AG09309 (cell line): ENCODE results near the gene ZBTB3.

Experiments used
- DNase-seq: peaks from one replicate; pipeline ENCODE4 v3.0.0-alpha.2; 2010; ENCODE audit warnings: low read depth
- H3K4me3 ChIP-seq: 2 replicates; pipeline ENCODE4 v1.5.1; 2011; ENCODE audit warnings: mild to moderate bottlenecking, low read depth, low read length, moderate library complexity; ENCODE audit not compliant: control insufficient read depth
- TF ChIP-seq, protein P1 (sequence below): IDR thresholded peaks from 2 replicates; pipeline ENCODE4 v1.5.1; 2011; ENCODE audit warnings: mild to moderate bottlenecking, low read depth, low read length, inconsistent platforms; ENCODE audit not compliant: insufficient read depth, control insufficient read depth; ENCODE audit errors: missing control alignments

ZBTB3 gene

DNA sequence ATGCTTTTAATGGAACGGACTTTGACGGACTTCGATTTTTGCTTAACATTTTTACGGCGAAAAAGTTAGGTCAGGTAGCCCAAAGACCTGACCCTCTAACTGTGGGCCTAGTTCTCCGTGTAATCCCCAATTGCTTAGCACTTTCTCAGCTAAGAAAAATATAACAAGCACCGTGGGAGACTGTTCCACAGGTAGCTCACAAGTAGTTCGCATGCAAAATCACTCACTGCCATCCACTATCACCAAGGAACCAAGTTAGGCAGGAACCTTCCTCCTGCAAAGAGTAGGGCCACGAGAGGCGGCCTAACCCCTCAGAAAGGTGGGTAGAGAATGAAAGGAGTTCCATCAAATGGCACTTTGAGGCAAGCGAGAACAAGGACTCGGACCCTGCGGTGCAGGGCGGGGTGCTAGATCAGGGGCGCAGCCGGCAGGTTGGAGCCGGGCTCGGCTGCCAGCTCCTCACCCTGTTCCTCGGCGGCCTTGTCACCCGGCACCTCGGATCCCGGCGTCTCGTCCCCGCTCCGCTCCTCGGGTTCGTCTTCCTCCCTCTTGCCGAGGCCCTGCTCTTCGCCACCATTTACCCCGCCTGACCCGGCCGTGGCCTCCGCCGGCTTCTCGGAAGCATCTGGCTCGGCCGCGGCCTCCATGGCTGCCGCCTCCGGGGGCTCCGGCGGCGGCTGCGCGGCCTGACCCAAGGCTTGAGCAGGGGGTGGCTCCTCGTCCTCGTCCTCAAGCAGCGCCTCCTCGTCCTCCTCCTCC is 27.6 kb downstream of the ZBTB3 start:
- TF ChIP-seq, protein P1, sequence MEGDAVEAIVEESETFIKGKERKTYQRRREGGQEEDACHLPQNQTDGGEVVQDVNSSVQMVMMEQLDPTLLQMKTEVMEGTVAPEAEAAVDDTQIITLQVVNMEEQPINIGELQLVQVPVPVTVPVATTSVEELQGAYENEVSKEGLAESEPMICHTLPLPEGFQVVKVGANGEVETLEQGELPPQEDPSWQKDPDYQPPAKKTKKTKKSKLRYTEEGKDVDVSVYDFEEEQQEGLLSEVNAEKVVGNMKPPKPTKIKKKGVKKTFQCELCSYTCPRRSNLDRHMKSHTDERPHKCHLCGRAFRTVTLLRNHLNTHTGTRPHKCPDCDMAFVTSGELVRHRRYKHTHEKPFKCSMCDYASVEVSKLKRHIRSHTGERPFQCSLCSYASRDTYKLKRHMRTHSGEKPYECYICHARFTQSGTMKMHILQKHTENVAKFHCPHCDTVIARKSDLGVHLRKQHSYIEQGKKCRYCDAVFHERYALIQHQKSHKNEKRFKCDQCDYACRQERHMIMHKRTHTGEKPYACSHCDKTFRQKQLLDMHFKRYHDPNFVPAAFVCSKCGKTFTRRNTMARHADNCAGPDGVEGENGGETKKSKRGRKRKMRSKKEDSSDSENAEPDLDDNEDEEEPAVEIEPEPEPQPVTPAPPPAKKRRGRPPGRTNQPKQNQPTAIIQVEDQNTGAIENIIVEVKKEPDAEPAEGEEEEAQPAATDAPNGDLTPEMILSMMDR: no peak
- peak overlapping the region; percentile 84 for H3K4me3 ChIP-seq
- no peak for DNase-seq

DNA sequence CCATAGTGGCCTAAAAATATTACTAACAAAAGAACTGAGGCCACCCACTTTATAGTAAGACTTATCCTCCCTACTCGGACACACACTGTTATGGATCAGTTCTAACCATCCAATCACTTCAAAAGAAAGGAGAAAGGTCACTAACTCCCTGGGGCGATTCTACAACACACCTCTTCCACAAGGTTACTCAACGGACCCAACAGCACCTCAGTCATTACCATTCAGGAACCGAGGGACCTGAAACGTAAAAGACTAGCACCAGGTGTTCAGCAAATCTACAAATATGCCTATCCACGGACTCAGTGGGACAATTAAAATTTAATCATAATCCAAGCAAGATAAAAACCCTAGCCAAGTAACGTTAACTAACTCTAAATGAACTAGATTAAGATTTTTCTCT is 28.3 kb downstream of the ZBTB3 start:
- peak overlapping the region; percentile 84 for H3K4me3 ChIP-seq
- TF ChIP-seq, protein P1: no peak
- no peak for DNase-seq

DNA sequence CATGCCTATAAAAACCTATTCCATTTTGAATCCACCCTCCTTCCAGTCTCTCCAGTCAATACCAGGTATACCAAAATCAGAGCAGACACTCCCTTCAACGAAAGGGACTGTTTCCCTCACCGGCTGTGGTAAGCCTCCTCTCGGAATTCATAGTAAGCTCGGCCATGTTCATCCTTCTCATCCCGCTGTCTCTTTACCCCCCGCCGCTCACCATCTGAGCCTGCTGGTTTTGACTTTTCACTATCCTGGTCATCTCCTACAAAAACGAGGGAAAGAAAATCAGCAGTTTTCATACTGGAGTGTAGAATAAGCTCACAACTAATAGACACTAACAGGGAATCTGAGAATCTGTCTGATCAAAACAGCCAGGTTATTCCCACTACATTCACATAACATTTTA is 29.8 kb downstream of the ZBTB3 start:
- H3K4me3 ChIP-seq: peak overlapping the region; percentile 3
- TF ChIP-seq, protein P1: no peak
- DNase-seq: no peak

DNA sequence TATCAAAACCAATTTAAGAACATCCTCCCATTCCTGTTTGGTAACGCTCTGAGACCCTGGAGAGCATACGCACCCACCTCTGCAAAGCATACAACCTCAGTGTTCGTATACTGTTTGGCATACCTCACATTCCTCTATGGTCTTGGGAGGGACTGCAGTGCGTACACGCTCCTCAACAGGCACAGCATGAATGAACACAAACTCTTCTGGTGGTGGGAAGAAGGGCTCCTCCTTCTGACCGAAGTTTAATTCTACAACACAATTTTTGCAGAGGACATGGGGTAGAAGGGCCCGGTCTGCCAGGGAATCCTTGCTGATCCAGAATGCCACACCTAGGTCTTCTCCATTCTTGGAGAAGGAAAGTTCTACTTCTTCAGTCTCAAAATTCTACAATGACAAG is 32.0 kb downstream of the ZBTB3 start:
- no peak for DNase-seq
- TF ChIP-seq, protein P1: no peak
- H3K4me3 ChIP-seq: no peak overlapping the region

DNA sequence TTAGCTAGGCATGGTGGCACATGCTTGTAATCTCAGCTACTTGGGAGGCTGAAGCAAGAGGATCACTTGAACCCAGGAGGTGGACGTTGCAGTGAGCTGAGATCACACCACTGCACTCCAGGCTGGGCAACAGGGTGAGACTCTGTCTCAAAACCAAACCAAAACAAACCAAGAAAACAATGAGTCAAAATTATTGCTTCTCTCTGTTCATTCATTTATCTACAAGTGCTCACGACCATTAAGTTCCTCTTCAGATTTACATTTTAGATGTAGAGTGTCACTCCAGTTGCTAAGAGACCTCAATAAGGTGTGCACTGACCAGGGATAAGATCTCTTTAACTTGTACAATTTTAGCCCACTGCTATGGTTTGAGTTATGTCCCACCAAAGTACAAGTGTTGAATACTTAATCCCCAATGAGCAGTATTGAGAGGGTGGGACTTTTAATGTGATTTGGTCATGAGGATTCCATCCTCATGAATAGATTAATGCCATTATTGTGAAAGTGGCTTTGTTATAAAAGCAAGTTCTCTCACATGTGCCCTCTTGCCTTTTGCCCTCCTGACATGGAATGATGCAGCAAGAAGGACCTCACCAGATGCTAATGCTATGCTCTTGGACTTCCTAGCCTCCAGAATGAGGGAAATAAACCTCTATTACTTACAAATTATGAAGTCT is 34.5 kb downstream of the ZBTB3 start:
- H3K4me3 ChIP-seq: no peak overlapping the region
- TF ChIP-seq, protein P1: no peak
- DNase-seq: no peak

DNA sequence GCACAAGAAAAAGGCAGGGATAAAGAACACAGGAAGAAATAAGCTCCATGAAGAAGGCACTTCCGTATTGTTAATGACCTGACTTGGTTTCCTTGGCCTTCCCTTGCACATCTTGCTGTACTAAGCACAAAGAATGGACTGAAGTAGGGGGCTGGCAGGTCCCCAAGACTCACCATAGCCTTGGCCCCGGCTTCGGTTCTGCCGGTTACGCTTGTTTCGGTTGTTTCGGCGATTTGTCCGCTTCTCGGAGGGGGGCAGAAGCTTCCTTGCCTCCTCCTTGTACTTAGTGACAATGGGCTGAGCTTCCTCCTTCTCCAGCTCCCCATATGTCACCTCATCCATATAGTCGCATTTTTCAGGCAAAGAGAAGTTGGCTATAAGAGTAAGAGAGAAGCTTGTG is 37.1 kb downstream of the ZBTB3 start:
- no peak overlapping the region for H3K4me3 ChIP-seq
- DNase-seq: no peak
- TF ChIP-seq, protein P1: no peak

DNA sequence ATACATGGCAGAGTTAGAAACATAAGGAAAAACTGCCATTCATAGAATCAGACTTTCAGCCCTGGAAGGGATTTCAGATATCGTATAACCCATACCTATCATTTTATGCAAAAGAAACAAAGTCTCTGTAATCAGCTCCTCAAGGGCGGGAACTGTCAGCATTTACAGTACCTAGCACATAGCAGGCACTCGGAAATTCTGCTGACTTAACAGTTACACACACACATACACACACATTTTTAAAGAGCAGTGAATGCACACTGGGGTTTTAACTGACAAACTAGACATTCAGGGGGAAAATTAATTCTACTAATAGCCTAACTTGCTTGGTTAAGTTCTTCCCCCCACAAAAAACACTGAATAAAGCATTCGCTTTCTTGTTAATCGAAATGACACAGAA is 37.8 kb downstream of the ZBTB3 start:
- no peak for DNase-seq
- TF ChIP-seq, protein P1: no peak
- H3K4me3 ChIP-seq: no peak overlapping the region
